GM23248 (cell line): ENCODE measurements around the gene LYRM4. TPM values are rescaled to one million over a fixed set of nuclear protein-coding genes. Genes with fewer than 3 reads are reported as not detected.

Experiments
- DNase-seq: peaks from one replicate; pipeline ENCODE4 v3.0.0-alpha.2; 2015
- H2AFZ ChIP-seq: fragments of 200-600 bp; sonication (generic); 2 replicates; pipeline ENCODE4 v1.6.1; 2016; ENCODE audit warnings: antibody characterized with exemption
- H3F3A ChIP-seq: fragments of 200-600 bp; sonication (generic); 2 replicates; pipeline ENCODE4 v1.6.1; 2016; ENCODE audit warnings: mild to moderate bottlenecking, antibody characterized with exemption, mixed run types; ENCODE audit not compliant: insufficient read depth
- H3K27ac ChIP-seq: fragments of 200-600 bp; sonication (generic); 2 replicates; pipeline ENCODE4 v1.5.1; 2016; ENCODE audit warnings: mild to moderate bottlenecking
- H3K27me3 ChIP-seq: fragments of 200-600 bp; sonication (generic); replicated peaks from 2 replicates; pipeline ENCODE4 v1.6.1; 2016; ENCODE audit warnings: mild to moderate bottlenecking; ENCODE audit not compliant: insufficient read depth
- H3K36me3 ChIP-seq: fragments of 200-600 bp; sonication (generic); 2 replicates; pipeline ENCODE4 v1.6.1; 2016; ENCODE audit warnings: low read depth, mild to moderate bottlenecking
- H3K4me1 ChIP-seq: fragments of 200-600 bp; sonication (generic); 2 replicates; pipeline ENCODE4 v1.6.1; 2016; ENCODE audit warnings: mild to moderate bottlenecking; ENCODE audit not compliant: insufficient read depth
- H3K4me2 ChIP-seq: fragments of 200-600 bp; sonication (generic); one replicate; pipeline ENCODE4 v1.6.1; 2016; ENCODE audit warnings: mild to moderate bottlenecking; ENCODE audit not compliant: unreplicated experiment
- H3K4me3 ChIP-seq: fragments of 200-600 bp; sonication (generic); 2 replicates; pipeline ENCODE4 v1.5.1; 2016; ENCODE audit warnings: mild to moderate bottlenecking
- H3K79me2 ChIP-seq: fragments of 200-600 bp; sonication (generic); 2 replicates; pipeline ENCODE4 v1.6.1; 2016; ENCODE audit warnings: mild to moderate bottlenecking; ENCODE audit not compliant: insufficient read depth
- H3K9ac ChIP-seq: fragments of 200-600 bp; sonication (generic); 2 replicates; pipeline ENCODE4 v1.6.1; 2016; ENCODE audit warnings: mild to moderate bottlenecking
- H3K9me2 ChIP-seq: fragments of 200-600 bp; sonication (generic); 2 replicates; pipeline ENCODE4 v1.6.1; 2016; ENCODE audit warnings: mixed run types, mild to moderate bottlenecking, moderate library complexity; ENCODE audit not compliant: insufficient read depth
- H3K9me3 ChIP-seq: fragments of 200-600 bp; sonication (generic); one replicate; pipeline ENCODE4 v1.6.1; 2017; ENCODE audit warnings: low read depth
- H4K20me1 ChIP-seq: fragments of 200-600 bp; sonication (generic); 2 replicates; pipeline ENCODE4 v1.6.0; 2016; ENCODE audit not compliant: insufficient read depth
- EZH2 ChIP-seq: fragments of 200-600 bp; sonication (generic); IDR thresholded peaks from 2 replicates; pipeline ENCODE4 v1.6.1; 2018; ENCODE audit warnings: antibody characterized with exemption, mild to moderate bottlenecking; ENCODE audit not compliant: insufficient read depth, poor library complexity, severe bottlenecking
- EZH2phosphoT487 ChIP-seq: fragments of 200-600 bp; sonication (generic); IDR thresholded peaks from 2 replicates; pipeline ENCODE4 v1.6.1; 2018; ENCODE audit warnings: antibody characterized with exemption, moderate library complexity, mild to moderate bottlenecking, low read depth; ENCODE audit not compliant: insufficient read depth
- WGBS, 2 experiments: methylation state at CpG; one replicate each; pipeline ENCODE4 v1.1.6; 2015 to 2017; ENCODE audit warnings: low lambda C conversion rate in 2 of 2, low coverage in 1 of 2; ENCODE audit errors: missing lambda C conversion rate in 2 of 2; 5-methylcytosine and 5-hydroxymethylcytosine counted together
- in situ Hi-C: fragments of 300-500 bp; cut with MboI; formaldehyde crosslinking; loops from 2 replicates; pipeline ENCODE4 v1.15.0; 2020
- polyA plus RNA-seq: library from polyadenylated mRNA; unstranded; fragments of >200 nt; fragmentation: Nextera tagmentation; extraction: Ambion mirVana; gene quantifications from 2 replicates; pipeline ENCODE4 v1.2.1, GENCODE V29; 2016
- total RNA-seq: library from RNA; depleted of rRNA; stranded (reverse); fragments of >200 nt; shearing (Covaris generic); gene quantifications from 2 replicates; pipeline ENCODE4 v1.2.3, GENCODE V29; 2014

LYRM4 gene
- total and polyA plus RNA-seq, 2 experiments from 2014 or later: 27.1 to 28.0 TPM

DNA sequence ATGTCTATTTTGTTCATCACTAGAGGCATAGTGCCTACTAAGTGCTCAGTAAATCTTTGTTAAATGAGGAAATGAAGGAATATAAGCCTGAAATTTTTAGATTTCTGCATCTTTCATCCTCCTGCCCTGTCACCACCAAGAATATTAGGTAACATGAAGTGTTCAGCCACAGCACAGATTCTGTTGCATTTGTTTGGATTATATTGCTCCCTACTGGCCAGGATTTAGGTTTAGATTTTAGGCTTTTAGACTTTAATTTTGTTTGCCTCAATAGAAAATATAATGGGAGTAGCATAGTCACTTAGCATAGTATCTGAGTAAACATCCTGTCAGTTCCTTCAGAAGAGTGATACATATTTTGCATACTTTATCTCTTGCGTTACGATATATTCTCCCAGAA is 14.7 kb upstream of the LYRM4 start:
- 98 to 100% methylated on average over 2 of the region's 2 CpGs for WGBS, 2 experiments
- no peaks in the 10 kb centered on the region for H3K9me3 ChIP-seq
- no peaks in the 10 kb centered on the region; the same call in 1 of the 2 replicates for H4K20me1 ChIP-seq
- H3K4me2 ChIP-seq: no peak overlapping the region
- H3K9ac ChIP-seq: no peak overlapping the region
- no peaks in the 10 kb centered on the region for H3K36me3 ChIP-seq
- TF ChIP-seq EZH2phosphoT487: no peak
- no peak for TF ChIP-seq EZH2
- H3K79me2 ChIP-seq: peaks cover 47% of the 10 kb centered on the region; the same call in 1 of the 2 replicates
- no peaks in the 10 kb centered on the region for H3K9me2 ChIP-seq
- H3F3A ChIP-seq: no peaks in the 10 kb centered on the region
- no peak overlapping the region for H2AFZ ChIP-seq
- H3K4me1 ChIP-seq: no peaks in the 10 kb centered on the region
- H3K4me3 ChIP-seq: no peak overlapping the region
- H3K27me3 ChIP-seq: no peaks in the 10 kb centered on the region
- DNase-seq: peak; percentile 8
- in situ Hi-C loops: no loop called here
- H3K27ac ChIP-seq: no peak overlapping the region

DNA sequence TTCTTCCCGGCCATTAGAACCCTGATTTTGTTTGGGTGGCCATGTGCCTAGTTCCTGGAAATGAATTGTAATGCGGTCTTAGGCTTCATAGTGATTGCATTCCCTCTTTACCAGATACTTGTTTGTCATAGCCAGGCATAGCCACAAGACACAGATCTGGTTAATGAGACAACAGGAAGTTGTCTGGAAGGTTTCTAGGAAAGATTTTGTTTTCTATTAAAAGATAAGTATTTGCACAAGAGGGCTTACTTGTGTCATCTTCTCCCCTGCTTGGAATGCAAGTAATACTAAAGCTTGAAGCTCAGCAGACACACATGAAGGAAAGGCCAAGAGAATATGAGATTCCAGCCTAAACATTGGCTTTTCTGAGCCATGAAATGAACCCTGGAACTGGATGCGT is 13.5 kb upstream of the LYRM4 start:
- Histone ChIP-seq H3K4me1 (no peaks in the 10 kb centered on the region), H4K20me1 (no peaks in the 10 kb centered on the region; the same call in 1 of the 2 replicates), H3K9me2 (no peaks in the 10 kb centered on the region), H3K36me3 (no peaks in the 10 kb centered on the region), H3K27me3 (no peaks in the 10 kb centered on the region), H3F3A (no peaks in the 10 kb centered on the region), H3K9ac (no peak overlapping the region), H3K9me3 (no peaks in the 10 kb centered on the region), H3K79me2 (peaks cover 59% of the 10 kb centered on the region; the same call in 1 of the 2 replicates), H3K4me2 (no peak overlapping the region), H2AFZ (no peak overlapping the region), H3K4me3 (no peak overlapping the region), H3K27ac (no peak overlapping the region)
- WGBS, 2 experiments: 94 to 98% methylated on average over 3 of the region's 3 CpGs
- in situ Hi-C loops: no loop called here
- TF ChIP-seq EZH2phosphoT487 (no peak), EZH2 (no peak)
- DNase-seq: no peak

DNA sequence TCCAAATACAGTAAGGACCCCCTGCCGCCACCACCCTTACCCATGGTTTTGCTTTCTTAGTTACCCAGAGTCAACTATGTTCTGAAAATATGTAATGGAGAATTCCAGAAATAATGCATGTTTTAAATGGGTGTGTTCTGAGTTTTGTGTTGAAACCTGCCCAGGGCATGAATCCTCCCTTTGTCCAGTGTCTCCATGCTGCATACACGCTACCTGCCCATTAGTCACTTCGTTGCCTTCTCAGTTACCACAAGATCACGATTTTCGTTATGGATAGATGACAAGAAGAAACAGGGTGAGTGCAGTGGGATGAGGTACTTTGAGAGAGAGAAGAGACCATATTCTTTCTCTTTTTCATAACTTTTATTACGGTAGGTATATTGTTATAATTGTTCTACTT is 11.2 kb upstream of the LYRM4 start:
- in situ Hi-C loops: no loop called here
- WGBS, 2 experiments: 93 to 95% methylated on average over 6 of the region's 6 CpGs
- no peak for DNase-seq
- Histone ChIP-seq H3K79me2 (peaks cover 60% of the 10 kb centered on the region; the same call in 1 of the 2 replicates), H3K4me1 (no peaks in the 10 kb centered on the region), H3F3A (no peaks in the 10 kb centered on the region), H3K9me2 (no peaks in the 10 kb centered on the region), H3K27ac (no peak overlapping the region), H3K4me2 (no peak overlapping the region), H4K20me1 (no peaks in the 10 kb centered on the region), H2AFZ (no peak overlapping the region), H3K9ac (no peak overlapping the region), H3K9me3 (no peaks in the 10 kb centered on the region), H3K36me3 (no peaks in the 10 kb centered on the region), H3K27me3 (no peaks in the 10 kb centered on the region), H3K4me3 (no peak overlapping the region)
- TF ChIP-seq EZH2phosphoT487: no peak
- TF ChIP-seq EZH2: no peak

DNA sequence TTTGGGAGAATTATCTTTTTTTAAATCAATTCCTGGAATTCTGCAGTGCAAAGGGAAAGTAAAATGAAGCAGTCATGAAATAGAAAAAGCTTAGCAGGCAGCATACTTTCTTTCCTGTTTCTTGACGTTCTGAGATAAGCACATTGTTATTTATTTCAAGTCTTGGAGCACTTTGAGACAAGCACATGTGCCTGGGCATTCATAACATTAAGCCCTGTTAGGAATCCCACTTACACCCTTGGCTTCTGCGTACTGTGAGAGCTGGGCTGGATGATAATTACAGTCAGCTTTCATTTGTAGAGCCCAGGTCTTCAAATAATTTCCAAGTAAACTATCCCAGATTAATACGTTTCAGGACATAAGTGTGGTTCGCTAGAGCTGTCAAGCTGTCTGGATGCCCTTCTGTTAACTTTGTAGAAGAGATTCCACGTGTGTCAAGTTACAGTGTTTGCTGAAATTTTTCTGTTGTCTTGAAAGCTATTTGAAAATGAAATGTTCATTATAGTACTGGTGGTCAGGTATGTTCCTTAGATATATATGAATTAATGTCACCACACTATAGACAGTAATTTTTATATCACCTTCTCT is 9.4 kb upstream of the LYRM4 start:
- Histone ChIP-seq H3F3A (no peaks in the 10 kb centered on the region), H3K9ac (no peak overlapping the region), H3K9me3 (no peaks in the 10 kb centered on the region), H3K27ac (no peak overlapping the region), H2AFZ (no peak overlapping the region), H3K36me3 (no peaks in the 10 kb centered on the region), H4K20me1 (no peaks in the 10 kb centered on the region), H3K79me2 (peaks cover 70% of the 10 kb centered on the region), H3K27me3 (no peaks in the 10 kb centered on the region), H3K4me3 (no peak overlapping the region), H3K4me2 (no peak overlapping the region), H3K4me1 (no peaks in the 10 kb centered on the region), H3K9me2 (no peaks in the 10 kb centered on the region)
- no peak for DNase-seq
- 50 to 53% methylated on average over 5 of the region's 5 CpGs for WGBS, 2 experiments
- in situ Hi-C loops: no loop called here
- TF ChIP-seq EZH2phosphoT487 (no peak), EZH2 (no peak)

DNA sequence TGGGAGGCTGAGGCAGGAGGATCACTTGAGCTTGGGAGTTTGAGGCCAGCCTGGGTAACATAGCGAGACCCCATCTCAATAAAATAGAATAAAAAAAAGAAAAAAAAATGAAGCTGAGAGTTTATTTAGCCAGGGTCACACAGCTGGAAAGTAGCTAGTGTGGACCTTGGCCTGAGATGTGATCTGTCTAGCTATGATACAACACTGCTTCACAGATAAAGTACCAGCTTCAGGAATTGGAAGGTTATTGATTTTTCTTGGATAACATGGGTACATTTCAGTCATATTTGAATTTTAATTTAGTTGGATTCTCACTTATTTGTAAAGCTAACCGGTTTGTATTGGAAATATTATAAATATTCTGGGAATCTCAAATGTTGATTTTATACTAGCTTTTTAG is 5.7 kb upstream of the LYRM4 start:
- Histone ChIP-seq H3F3A (peaks cover 6% of the 10 kb centered on the region), H3K4me1 (peaks cover 6% of the 10 kb centered on the region), H3K9ac (no peak overlapping the region), H3K79me2 (peaks cover 81% of the 10 kb centered on the region), H3K4me3 (no peak overlapping the region), H3K9me3 (no peaks in the 10 kb centered on the region), H2AFZ (no peak overlapping the region), H3K27me3 (no peaks in the 10 kb centered on the region), H3K9me2 (no peaks in the 10 kb centered on the region), H3K36me3 (no peaks in the 10 kb centered on the region), H3K4me2 (no peak overlapping the region), H3K27ac (no peak overlapping the region), H4K20me1 (no peaks in the 10 kb centered on the region)
- 96 to 98% methylated on average over 2 of the region's 2 CpGs for WGBS, 2 experiments
- TF ChIP-seq EZH2phosphoT487: no peak
- TF ChIP-seq EZH2: no peak
- in situ Hi-C loops: no loop called here
- DNase-seq: no peak
